HG03521 (cell line): ENCODE measurements around the gene TM9SF1.

ENCODE experiments used
- ATAC-seq: cut with Tn5 transposase; IDR thresholded peaks from one replicate; pipeline ENCODE4 v1.9.1; 2021; ENCODE audit warnings: mild to moderate bottlenecking, moderate library complexity; ENCODE audit not compliant: unreplicated experiment

The TM9SF1 gene

GRCh38 chr14:24156840-24157239 is 38.4 kb downstream of the TM9SF1 start:
- no peak for ATAC-seq

- no peak for ATAC-seq
These were observed 40.1 kb downstream of the TM9SF1 start for GRCh38 chr14:24155100-24155499.

GRCh38 chr14:24151404-24152080 is 43.7 kb downstream of the TM9SF1 start:
- ATAC-seq = no peak

GRCh38 chr14:24150993-24151392 is 44.2 kb downstream of the TM9SF1 start:
- ATAC-seq = no peak

GRCh38 chr14:24150567-24150966 is 44.7 kb downstream of the TM9SF1 start:
- no peak for ATAC-seq

- no peak for ATAC-seq
These were observed 45.2 kb downstream of the TM9SF1 start for GRCh38 chr14:24150061-24150460.

GRCh38 chr14:24149302-24149969 is 45.8 kb downstream of the TM9SF1 start:
- no peak for ATAC-seq

- ATAC-seq = no peak
These were observed 47.3 kb downstream of the TM9SF1 start for GRCh38 chr14:24147761-24148428.

GRCh38 chr14:24146978-24147760 is 48.1 kb downstream of the TM9SF1 start, which contains the start of gene RNF31:
RNF31 (plus strand) TSS chr14:24147498; CDS start chr14:24147699, 201 bp downstream.
- peak; percentile 79 for ATAC-seq

GRCh38 chr14:24146453-24146977 is 48.7 kb downstream of the TM9SF1 start, which contains the start of gene PSME2:
PSME2 (minus strand) TSS chr14:24146610; CDS start chr14:24146581, 29 bp downstream.
- ATAC-seq = peak; percentile 58

GRCh38 chr14:24145690-24146452 is 49.4 kb downstream of the TM9SF1 start:
- no peak for ATAC-seq

GRCh38 chr14:24145219-24145618 is 50.0 kb downstream of the TM9SF1 start:
- ATAC-seq = no peak

- no peak for ATAC-seq
These were observed 50.8 kb downstream of the TM9SF1 start for GRCh38 chr14:24144451-24144850.

- ATAC-seq = no peak
These were observed 51.7 kb downstream of the TM9SF1 start for GRCh38 chr14:24143511-24143910.

- ATAC-seq = peak; percentile 85
These were observed 54.0 kb downstream of the TM9SF1 start, which contains the start of gene EMC9 for GRCh38 chr14:24141097-24141880. EMC9 (minus strand) TSS chr14:24141591; CDS start chr14:24141304, 287 bp downstream.

GRCh38 chr14:24139272-24139934 is 55.8 kb downstream of the TM9SF1 start:
- ATAC-seq = no peak
